Measurements from ENCODE around the gene LINC00632.
"Not testable (repeated sequence)": the region's sequence is repeated elsewhere in the genome, so short reads cannot be mapped to it uniquely, and the experiment has no call there.

LINC00632 gene

DNA sequence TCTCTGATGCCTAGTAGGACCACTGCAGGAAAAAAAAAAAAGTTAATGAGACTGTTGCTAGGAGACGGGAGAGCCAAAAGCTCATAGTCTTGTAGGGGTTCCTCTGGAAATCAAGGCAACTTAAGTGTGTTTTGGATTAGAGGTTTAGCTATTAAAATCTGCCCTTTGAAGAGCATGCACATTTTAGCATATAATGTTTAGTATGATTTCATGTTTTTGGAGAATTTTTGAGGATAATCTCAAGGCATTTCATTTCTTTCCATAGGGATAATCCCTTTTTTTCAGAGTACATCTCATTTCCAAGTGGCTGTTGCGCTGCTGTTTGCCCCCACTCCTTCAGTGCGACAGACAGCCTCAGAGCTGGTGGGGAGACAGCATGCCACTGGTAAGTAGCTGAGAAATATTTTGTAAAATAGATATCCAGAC is at the start of gene LINC00632:
Gene LINC00632, plus strand, starts transcription at position 339 of the 426 bp plus-strand sequence.
- DNase-seq (ENCODE audit: low spot score) = no peak

DNA sequence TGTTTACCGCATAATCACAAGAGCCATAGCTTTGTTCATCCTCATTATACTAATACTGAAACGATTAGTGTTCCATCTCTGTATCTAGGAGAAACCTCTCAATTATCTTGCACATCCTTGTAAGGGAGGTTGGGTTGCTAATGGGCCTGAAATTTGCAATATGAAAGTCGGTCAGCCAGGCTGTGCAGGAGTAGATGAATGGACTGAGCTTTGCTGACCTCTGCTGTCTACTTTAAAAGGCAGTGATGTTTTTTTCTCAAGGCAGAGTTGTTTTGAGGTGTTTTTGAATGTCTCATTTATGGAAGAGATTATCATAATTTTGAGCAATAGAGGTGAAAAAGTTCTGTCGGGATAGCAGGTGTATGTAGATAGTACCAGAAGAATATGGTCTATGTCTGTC is 47.9 kb upstream of the LINC00632 start:
- peak; percentile 7 for DNase-seq (ENCODE audit: low spot score)

DNA sequence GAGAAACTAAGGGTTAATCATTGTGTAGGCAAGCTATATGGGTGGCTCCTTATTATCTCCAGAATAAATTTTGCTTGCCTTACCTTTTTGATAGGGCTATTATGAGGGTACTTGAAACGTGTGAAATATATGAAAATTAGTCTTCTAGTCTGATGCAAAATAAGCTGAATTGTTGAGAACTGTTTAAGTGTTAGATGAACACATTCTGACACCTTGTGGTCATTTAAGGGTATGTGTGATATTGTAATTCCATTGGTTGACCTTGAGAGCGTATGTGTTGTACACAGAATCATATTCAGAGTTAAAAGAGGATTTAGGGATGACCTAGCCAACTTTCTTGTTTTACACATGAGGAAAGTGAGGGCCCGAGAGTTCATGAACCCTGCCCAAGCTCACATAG is 44.6 kb upstream of the LINC00632 start:
- no peak for DNase-seq (ENCODE audit: low spot score)

DNA sequence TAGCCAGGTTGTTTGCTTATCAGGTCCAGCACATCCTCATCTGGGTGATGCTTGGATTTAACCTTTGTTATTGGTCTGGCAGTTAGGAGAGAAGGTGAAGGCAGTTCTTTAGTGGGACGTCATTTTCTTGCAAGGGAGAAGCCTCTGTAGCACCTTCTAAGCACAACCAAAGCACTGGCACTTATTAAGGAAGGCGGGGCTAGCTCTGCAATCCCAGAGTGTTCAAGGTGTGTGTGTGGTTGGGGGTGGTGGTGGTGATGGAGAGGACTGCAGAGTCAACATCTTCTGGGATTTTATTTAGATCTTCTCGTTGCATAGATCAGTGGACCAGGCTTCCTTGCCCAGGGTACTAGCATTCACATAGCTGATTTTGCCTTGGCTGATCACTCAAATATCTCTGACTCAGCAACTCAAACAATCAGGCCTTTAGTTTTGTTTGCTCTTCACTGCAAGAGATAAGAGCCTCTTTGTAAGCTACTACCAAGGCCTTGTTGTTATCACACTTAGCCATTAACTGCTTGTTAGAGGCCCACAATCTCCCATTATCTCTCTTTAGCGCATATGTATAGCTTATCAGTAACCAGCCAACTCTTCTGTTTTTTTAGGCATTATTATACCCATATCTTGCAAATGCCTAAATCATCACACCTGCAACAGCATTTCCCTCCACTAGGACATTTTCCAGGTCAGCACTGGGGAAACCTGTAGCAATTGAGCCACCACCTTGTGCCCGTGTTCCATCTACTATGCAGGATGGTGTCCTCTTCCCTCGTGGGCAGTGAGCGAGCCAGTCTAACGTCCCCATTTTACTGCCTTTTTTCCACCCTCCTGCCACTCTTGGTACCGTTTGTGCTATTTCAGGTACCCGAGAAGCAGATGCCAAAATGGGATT is 36.5 kb upstream of the LINC00632 start:
- no peak for DNase-seq (ENCODE audit: low spot score)

DNA sequence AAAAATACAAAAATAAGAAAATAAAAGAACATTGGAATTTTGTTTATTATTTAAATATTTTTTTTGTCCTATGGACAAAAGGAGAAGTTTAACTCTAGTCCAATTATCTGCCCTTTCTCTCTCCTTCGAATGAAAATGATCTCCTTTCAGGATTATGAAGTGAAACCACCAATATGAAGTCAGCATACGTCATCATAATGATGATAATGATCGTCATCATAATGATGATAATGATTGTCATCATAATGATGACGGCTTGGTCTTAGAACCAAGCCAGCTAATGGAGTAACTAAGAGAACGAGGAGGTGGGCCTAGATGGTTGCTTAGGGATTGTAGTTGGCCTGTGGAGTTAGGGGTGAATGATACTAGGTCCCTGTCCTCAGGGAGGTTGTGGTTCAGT is 21.9 kb upstream of the LINC00632 start:
- no peak for DNase-seq (ENCODE audit: low spot score)

DNA sequence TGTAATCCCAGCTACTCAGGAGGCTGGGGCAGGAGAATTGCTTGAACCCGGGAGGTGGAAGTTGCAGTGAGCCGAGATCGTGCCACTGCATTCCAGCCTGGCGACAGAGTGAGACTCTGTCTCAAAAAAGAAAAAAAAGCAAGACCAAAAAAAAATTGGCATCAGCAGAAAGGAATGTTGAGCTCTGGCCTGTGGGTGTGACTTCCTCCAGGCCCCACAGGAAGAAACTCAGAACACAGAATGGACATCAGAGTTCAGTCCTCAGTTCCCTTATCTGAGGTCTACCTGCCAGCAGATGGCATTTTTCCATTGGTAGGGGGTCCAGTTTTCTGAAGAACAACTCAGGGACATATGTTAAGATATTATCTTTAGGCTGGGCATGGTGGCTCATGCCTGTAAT is 18.0 kb upstream of the LINC00632 start:
- DNase-seq (ENCODE audit: low spot score) = not testable (repeated sequence)

DNA sequence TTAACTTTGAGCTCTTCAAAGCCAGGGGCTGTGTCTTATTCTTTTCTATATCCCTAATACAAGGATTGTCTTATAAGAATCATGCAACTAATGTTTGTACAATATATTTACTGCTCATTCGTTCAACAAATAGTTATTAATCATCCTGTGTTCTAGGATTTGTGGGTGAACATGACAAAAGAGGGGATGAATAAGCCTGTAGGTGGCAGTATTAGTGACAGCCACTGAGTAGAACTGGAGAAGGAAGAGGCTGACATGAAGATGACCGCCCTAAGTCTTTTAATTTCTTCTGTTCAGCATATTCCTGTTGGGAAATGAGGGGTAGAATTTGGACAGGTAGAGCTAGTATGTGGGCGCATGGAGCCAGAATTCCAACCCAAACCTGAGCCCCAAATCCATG is 11.9 kb upstream of the LINC00632 start:
- DNase-seq (ENCODE audit: low spot score) = no peak

DNA sequence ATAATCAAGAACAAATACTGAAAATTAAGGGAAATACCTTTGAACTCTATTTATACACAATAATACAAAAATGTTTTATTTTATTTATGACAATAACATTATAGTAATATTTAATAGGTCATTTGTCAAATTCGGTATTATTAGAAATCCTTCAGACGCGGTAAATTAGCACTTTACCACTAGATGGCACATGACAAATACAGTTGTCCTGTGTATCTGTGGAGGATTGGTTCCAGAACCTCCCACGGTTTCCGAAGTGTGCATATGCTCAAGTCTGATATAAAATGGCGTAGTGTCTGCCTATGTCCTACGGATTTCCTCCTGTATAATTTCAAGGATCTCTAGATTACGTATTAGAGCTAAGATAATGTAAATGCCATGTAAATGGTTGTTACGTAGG is 8.1 kb upstream of the LINC00632 start:
- no peak for DNase-seq (ENCODE audit: low spot score)

DNA sequence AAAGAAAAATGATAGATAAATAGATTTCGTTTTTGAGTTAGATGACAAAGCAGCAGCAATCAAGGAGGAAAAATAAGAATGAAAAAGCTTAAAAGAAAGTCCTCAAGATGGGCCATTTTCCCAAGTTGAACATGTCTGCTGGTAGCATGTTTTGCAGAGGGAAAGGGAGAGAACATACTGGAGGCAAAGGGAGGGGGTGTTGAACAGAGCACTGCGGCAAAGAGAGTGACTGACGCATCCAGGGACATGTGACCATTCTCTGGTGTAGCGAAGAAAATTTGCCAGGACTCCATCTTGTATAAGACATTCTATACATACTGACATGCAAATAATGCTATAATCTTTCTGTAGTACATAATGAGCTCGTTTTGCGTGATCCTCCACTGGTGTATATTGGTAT is 1.2 kb downstream of the LINC00632 start:
- DNase-seq (ENCODE audit: low spot score) = no peak

DNA sequence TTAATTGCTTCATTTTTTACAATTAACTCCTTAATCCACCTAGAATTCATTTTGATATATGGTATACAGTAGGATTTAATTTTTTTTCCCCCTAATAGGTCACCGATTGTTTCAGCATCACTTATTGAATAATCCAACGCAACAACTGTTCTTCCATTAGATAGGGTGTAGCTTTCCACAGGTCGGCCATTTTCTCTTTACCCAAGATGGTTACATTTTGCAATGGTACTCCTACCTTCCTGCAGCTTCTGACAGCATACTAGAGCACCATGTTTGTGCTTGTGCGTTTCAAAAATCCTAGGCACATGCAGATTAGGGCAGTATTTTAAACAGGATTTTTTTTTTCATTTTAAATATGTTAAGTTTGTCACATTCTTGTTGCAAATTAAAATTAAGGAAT is 2.3 kb downstream of the LINC00632 start:
- DNase-seq (ENCODE audit: low spot score) = no peak

DNA sequence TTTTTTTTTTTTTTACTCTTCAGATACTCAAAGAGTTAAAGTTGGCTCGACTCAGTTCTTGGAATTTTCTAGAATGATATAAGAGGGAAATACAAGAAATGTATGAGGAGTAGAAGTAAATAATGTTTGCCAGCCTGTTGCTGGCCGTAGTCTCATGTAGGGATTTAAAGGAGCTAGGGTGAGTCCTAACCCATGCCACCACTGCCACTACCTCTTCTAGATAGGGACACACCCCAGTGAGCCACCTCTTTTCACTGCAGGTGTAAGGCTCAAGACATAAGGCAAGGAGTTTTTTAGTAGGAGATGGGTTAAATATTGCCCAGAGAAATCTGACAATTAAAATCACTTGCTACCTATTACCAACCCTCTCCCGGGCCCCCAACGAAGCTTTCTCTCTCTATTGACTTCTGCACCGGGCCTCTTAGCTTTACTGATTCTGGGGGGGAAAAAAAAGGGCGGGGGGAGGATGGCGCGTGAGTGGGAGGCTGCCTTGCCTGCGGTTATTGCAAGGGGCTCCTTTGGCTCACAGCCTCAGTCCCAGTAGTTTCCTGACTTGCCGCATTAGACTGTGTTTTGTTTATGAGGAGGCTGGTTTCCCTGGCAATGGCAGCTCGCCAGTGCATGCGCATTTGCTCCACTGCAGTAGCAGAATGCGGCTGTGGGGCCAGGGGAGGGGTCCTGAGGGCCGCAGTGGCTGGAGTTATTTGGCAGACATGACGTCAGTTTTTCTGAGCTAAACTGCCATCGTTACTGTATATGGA is 3.0 kb downstream of the LINC00632 start:
- DNase-seq (ENCODE audit: low spot score) = peak; percentile 29

DNA sequence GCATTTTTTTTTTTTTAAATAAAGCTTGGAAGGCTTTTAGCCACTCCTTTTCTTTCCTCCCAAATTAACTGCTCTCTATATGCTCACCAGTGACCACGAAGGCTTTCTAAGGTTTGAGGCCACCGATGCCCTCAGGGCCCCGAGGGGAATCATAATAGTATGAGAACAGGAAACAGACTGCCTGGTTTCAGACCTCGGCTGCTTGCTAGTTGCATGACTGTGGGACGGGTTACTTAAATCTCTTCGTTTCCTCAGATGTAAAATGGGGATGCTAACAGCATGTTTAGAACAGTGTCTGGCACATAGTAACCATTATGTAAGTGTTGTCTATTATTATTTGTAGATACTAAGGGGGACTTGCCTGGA is 3.6 kb downstream of the LINC00632 start:
- DNase-seq (ENCODE audit: low spot score) = no peak

DNA sequence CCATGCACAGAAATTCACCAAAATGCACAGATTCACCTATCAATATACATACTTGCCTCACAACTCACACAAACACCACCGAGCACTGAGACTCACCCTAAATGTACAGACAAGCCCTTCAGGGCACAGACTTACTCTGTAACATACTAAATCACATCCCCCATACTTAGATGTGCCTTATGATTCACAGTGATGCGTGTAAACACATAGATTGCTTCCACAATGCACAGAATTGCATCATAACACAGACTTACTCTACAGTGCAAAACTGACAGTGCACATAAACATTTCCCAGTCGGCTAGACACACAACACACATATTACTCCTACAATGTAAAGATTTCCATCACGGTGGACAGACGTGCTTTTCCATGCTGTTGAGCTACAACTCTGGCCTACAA is 6.2 kb downstream of the LINC00632 start:
- no peak for DNase-seq (ENCODE audit: low spot score)

DNA sequence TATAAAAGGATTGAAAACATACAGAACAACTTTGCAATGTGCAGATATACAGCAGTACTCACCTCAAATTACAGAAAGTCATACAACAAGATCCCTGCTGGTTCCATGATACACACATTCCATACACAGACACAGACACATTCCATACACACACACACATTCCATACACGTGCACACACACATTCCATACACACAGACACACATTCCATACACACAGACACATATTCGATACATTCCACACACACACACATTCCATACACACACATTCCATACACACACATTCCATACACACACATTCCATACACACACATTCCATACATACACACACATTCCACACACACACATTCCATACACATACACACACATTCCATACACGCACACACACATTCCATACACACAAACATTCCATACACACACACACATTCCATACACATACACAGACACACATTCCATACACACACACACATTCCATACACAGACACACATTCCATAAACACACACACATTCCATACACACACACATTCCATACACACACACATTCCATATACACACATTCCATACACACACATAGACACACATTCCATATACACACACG is 13.7 kb downstream of the LINC00632 start:
- no peak for DNase-seq (ENCODE audit: low spot score)

DNA sequence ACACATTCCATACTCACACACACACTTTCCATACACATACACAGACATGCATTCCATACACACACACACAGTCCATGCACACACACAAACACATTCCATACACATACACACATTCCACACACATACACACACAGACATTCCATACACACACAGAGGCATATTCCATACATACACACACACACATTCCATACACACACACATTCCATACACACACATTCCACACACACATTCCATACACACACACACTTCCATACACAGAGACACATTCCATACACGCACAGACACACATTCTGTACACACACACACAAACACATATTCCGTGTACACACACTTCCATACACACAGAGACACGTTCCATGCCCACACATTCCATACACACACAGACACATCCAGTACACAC is 14.8 kb downstream of the LINC00632 start:
- DNase-seq (ENCODE audit: low spot score) = no peak

DNA sequence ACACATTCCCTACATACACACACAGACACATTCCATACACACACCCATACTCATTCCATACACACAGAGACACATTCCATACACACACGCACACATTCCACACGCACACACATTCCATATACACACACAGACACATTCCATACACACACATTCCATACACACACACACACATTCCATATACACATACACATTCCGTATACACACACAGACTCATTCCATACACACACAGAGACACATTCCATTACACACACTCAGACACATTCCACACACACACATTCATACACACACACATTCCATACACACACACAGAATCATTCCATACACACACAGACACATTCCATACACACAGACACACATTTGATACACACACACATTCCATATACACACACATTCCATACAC is 15.2 kb downstream of the LINC00632 start:
- no peak for DNase-seq (ENCODE audit: low spot score)

DNA sequence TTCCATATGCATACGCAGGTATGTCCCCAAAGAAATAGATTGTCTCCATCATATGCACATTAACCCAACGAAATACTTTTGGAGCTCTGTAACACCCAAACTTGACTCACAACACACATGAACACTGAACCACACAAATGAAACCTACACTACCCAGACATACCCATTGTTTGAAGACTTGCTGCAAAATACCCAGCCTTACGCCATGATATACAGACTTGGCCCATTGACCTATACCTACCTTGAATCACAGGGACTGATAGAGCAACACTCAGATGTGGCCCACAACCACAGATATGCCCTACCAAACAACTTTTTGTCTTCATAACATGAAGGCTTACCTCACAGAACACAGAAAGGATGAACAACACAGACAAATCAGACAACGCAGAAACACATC is 15.9 kb downstream of the LINC00632 start:
- no peak for DNase-seq (ENCODE audit: low spot score)

DNA sequence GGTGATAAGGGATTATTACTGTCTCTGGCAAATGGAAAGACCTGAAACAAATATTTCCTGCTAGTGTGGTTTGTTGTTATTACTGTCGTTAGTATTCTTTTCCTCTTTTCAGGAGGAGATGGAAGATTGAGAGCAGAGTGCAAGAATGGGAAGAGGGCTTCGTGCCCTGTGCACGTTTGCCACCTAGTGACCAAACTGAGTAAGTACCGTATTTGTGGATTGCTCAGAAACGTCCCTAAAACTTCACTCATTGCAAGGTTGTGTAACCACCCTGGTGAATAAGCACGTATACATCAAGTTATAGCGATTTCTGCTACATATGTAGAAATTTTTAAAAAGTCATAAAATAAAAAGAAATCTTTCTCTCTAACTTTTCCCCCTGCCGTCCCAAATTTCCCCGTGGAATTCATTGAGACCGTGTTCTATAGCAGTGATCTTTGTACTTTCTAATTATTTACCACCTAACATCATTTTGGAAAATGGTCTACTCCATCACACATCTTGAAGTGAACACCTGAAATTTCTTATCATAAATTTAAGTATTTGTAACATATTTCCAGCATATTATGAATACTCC is 24.3 kb downstream of the LINC00632 start:
- peak; percentile 49 for DNase-seq (ENCODE audit: low spot score)

DNA sequence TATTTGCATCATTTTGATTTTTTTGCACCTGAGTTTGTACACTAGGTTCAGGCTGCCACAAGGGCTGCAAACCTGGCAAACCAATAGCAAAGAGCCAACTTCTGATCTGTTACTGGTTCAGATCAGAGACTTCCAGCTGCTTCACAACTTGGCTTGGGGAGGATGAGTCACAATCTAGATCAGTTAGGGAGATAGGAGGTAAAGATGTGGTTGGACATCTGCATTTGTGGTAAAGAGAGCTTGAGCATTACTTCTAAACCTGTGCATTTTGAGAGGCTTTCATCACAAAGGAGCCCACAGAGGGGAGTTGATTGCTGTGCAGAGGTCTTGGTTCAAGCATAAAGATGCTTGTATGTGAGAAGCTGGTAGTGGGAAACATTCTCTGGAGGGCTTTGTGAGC is 34.5 kb downstream of the LINC00632 start:
- DNase-seq (ENCODE audit: low spot score) = no peak

DNA sequence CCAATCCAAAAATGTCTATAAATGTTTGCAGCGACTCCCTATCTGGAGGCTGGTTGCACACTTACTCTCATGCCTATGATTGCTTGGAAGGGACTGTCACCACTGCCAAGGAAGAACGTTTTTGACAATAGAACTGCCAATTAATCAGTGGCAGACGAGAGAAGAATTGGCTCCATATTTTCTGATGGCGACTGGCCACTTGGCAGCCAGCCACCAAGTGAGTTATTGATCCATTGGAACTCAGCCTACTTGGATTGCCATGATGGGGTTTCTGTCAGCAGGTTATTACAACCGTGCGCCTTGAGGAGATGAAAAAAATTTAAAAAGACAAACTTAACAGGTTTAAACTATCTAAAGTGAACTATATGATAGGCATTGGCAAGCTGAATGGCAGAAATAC is 47.4 kb downstream of the LINC00632 start:
- DNase-seq (ENCODE audit: low spot score) = no peak

DNA sequence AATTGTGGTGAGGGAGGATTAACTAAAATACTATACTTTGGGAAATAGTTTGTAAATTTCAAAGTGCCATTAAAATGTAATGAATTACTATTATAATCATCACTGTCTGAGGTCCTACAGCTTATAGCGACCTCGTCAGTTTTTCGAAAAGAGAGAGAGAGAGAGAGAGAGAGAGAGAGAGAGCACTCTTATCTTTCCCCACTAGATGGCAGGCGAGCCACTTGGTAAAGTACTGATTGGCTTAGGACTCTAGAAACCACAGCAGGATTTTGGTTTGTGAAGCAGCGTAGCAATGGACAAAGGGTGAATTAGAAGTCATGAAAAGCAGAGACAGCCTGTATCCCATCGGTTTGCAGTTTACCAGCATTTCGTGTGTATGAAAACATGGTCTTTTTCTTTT is 52.5 kb downstream of the LINC00632 start:
- peak; percentile 36 for DNase-seq (ENCODE audit: low spot score)

DNA sequence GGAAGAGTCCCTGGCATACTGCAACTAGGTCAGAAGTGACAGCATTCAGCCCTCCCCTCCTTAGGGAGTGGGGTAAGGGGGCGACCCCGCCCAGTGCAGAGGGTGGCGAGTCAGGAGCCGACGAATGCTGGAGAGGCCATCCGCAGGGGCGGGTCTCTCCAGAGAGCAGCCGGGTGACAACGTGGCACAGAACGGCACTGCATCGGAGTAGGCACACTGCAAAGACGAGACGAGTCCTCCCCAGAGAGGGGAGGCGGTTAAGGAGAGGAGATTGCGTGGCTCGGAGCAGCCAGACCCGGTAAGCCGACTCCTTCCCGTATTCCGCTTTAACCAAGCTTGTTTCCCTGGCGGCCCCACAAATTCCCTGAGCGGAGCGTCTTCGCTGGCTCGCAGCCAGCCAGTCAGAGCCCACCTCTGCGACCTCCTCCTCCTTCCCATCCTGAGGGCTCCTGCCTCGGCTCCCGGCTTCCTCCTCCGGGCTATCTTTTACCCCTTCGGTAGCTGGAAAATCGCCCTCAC is 54.9 kb downstream of the LINC00632 start:
- peak; percentile 49 for DNase-seq (ENCODE audit: low spot score)

Data from AG08396 (cell line).